Measurements from ENCODE around the gene LRRC8C. TPM values are rescaled to one million over a fixed set of nuclear protein-coding genes. Genes with fewer than 3 reads are reported as not detected.

LRRC8C gene
- total and polyA plus RNA-seq, 10 of the 15 experiments (the other 5 are each of a cell fraction or from before 2014, with no cell fraction given): 2.3 to 16.3 (median 10.8) TPM

GRCh38 chr1:89657886-89658285 is 25.0 kb downstream of the LRRC8C start (continued):
- TF ChIP-seq ZNF687 (IDR thresholded peaks at IDR 0.05) (0 out of 2 replicates have a peak, but pooled peaks have one; percentile 52), NFYB (IDR thresholded peaks at IDR 0.05; ENCODE audit: insufficient read depth, low read depth, low read length) (no peak), ZBTB40 (IDR thresholded peaks at IDR 0.05; ENCODE audit: borderline replicate concordance) (no peak), CUX1 (IDR thresholded peaks at IDR 0.05; ENCODE audit: insufficient replicate concordance, low read depth, low read length) (no peak), POU2F2 (IDR thresholded peaks at IDR 0.05; ENCODE audit: borderline replicate concordance, low read depth, low read length) (no peak), ZNF592 (IDR thresholded peaks at IDR 0.05) (no peak), JUND (IDR thresholded peaks at IDR 0.05; ENCODE audit: low read depth, low read length) (no peak), EP300 (IDR thresholded peaks at IDR 0.05; ENCODE audit: borderline replicate concordance in 1 of 2, control insufficient read depth in 1 of 2, low read depth in 2 of 2, low read length in 2 of 2) (peak in 1 of 2 experiments; percentile 57; a peak in 1 of 4 replicates)
